HCT116 (cell line): ENCODE data around the gene ANGPT4. TPM values are rescaled to one million over a fixed set of nuclear protein-coding genes. Genes with fewer than 3 reads are reported as not detected.

Source experiments
- ATAC-seq: fragments of 200-7000 bp; cut with Tn5 transposase; 2 replicates; pipeline ENCODE4 v1.9.1; 2020; ENCODE audit warnings: mild to moderate bottlenecking, moderate library complexity
- BruUV-seq: library from RNA; stranded (reverse); fragments of 400-500 nt; replicated peaks from 2 replicates; lab custom pipeline; 2021; lab: Mats Ljungman, UMichigan
- CTCF ChIA-PET: fragments of 300-600 bp; sonication (Branson Sonifier 250); formaldehyde crosslinking; loops from one replicate; lab custom pipeline; 2021; ENCODE audit warnings: antibody characterized with exemption; lab: Charles Lee
- POLR2A ChIA-PET: fragments of 300-600, 350-600 bp; sonication (Branson Sonifier 250); formaldehyde crosslinking; loops from one replicate; lab custom pipeline; 2021; ENCODE audit warnings: antibody characterized with exemption; lab: Charles Lee
- RAD21 ChIA-PET, 2 experiments: fragments of 300-600 bp; sonication (Branson Sonifier 250); formaldehyde crosslinking; loops; one replicate each; lab custom pipeline; 2023; ENCODE audit warnings: low total read pairs in 2 of 2; ENCODE audit not compliant: uncharacterized antibody in 2 of 2, unreplicated experiment in 2 of 2, low non-redundant PET in 1 of 2; lab: Charles Lee
- DNase-seq: peaks from one replicate; pipeline ENCODE4 v3.0.0-alpha.2; 2010; ENCODE audit warnings: low read depth, low spot score
- H2AFZ ChIP-seq: fragments of 200-600 bp; shearing (Covaris generic), sonication (generic); 2 replicates; pipeline ENCODE4 v1.6.1; 2017; ENCODE audit warnings: low read depth, mixed run types, mixed read lengths, antibody characterized with exemption, low read length; ENCODE audit not compliant: poor library complexity, severe bottlenecking
- H3K27ac ChIP-seq: 2 replicates; pipeline ENCODE4 v1.5.1; 2012; ENCODE audit warnings: low read depth, low read length
- H3K27me3 ChIP-seq: fragments of 200-600 bp; sonication (generic); 2 replicates; pipeline ENCODE4 v1.6.1; 2016; ENCODE audit warnings: mixed run types, low read length, mixed read lengths; ENCODE audit not compliant: insufficient read depth
- H3K36me3 ChIP-seq, 2 experiments: fragments of 200-500 bp in 1 of 2; fragments of 200-600 bp in 1 of 2; sonication (Bioruptor generic) in 1 of 2; sonication (generic) in 1 of 2; 2 replicates each; pipeline versions ENCODE4 v1.5.1 to v1.6.1; 2014 to 2016; ENCODE audit warnings: low read length in 2 of 2, inconsistent platforms in 1 of 2, mixed read lengths in 1 of 2, mixed run types in 1 of 2; ENCODE audit not compliant: insufficient read depth in 2 of 2, control insufficient read depth in 1 of 2
- H3K4me1 ChIP-seq, 2 experiments: fragments of 200-600 bp in 1 of 2; sonication (generic) in 1 of 2; 2 replicates each; pipeline versions ENCODE4 v1.5.1 to v1.6.1; 2012 to 2017; ENCODE audit warnings: low read length in 2 of 2, inconsistent platforms in 1 of 2, mild to moderate bottlenecking in 1 of 2, mixed read lengths in 1 of 2, mixed run types in 1 of 2, moderate library complexity in 1 of 2; ENCODE audit not compliant: insufficient read depth in 2 of 2, control insufficient read depth in 1 of 2
- H3K4me2 ChIP-seq: fragments of 200-600 bp; sonication (generic); 2 replicates; pipeline ENCODE4 v1.6.1; 2017; ENCODE audit warnings: mixed run types, low read length, mixed read lengths
- H3K4me3 ChIP-seq, 2 experiments: fragments of 200-600 bp in 1 of 2; sonication (generic) in 1 of 2; replicated peaks in 1 of 2; 2 replicates each; pipeline ENCODE4 v1.5.1; 2011 to 2016; ENCODE audit warnings: low read length in 2 of 2, control low read depth in 1 of 2, low read depth in 1 of 2, mild to moderate bottlenecking in 1 of 2, mixed read lengths in 1 of 2, mixed run types in 1 of 2
- H3K79me2 ChIP-seq: fragments of 200-600 bp; sonication (generic); 2 replicates; pipeline ENCODE4 v1.6.1; 2017; ENCODE audit warnings: mild to moderate bottlenecking, mixed run types, low read length, moderate library complexity, mixed read lengths; ENCODE audit not compliant: insufficient read depth
- H3K9ac ChIP-seq: fragments of 200-600 bp; sonication (generic); 2 replicates; pipeline ENCODE4 v1.6.1; 2016; ENCODE audit warnings: low read length, mixed read lengths
- H3K9me2 ChIP-seq: fragments of 200-600 bp; sonication (generic), shearing (Covaris generic); 2 replicates; pipeline ENCODE4 v1.6.1; 2017; ENCODE audit warnings: mixed run types, mild to moderate bottlenecking, moderate library complexity; ENCODE audit not compliant: insufficient read depth
- H3K9me3 ChIP-seq, 2 experiments: fragments of 200-500 bp in 1 of 2; fragments of 200-600 bp in 1 of 2; sonication (Bioruptor generic) in 1 of 2; sonication (generic) in 1 of 2; 2 replicates each; pipeline ENCODE4 v1.6.1; 2014 to 2017; ENCODE audit warnings: low read length in 2 of 2, mixed read lengths in 2 of 2, inconsistent platforms in 1 of 2, low read depth in 1 of 2, mild to moderate bottlenecking in 1 of 2, mixed run types in 1 of 2, moderate library complexity in 1 of 2; ENCODE audit not compliant: control insufficient read depth in 1 of 2, insufficient read depth in 1 of 2
- H4K20me1 ChIP-seq: fragments of 200-600 bp; sonication (generic), shearing (Covaris generic); 2 replicates; pipeline ENCODE4 v1.6.1; 2017; ENCODE audit warnings: mixed run types, mild to moderate bottlenecking, moderate library complexity; ENCODE audit not compliant: insufficient read depth
- CBX3 ChIP-seq: IDR thresholded peaks from 2 replicates; pipeline ENCODE4 v1.6.1; 2012; ENCODE audit warnings: low read depth
- CEBPB ChIP-seq: IDR thresholded peaks from 2 replicates; pipeline ENCODE4 v1.6.1; 2012; ENCODE audit warnings: low read depth
- POLR2A ChIP-seq: IDR thresholded peaks from 2 replicates; pipeline ENCODE4 v1.7.0; 2011; ENCODE audit warnings: borderline replicate concordance; ENCODE audit not compliant: insufficient read depth, insufficient read length; ENCODE audit errors: extremely low read depth
- SIN3A ChIP-seq: IDR thresholded peaks from 2 replicates; pipeline ENCODE4 v1.6.1; 2012; ENCODE audit warnings: low read depth
- SP1 ChIP-seq: IDR thresholded peaks from 2 replicates; pipeline ENCODE4 v1.6.1; 2012; ENCODE audit warnings: low read depth
- intact Hi-C: fragments of 100-400 bp; cut with micrococcal nuclease; formaldehyde crosslinking; loops from 2 replicates; pipeline ENCODE4 v1.10.0; 2022
- total RNA-seq: library from RNA; stranded (reverse); gene quantifications from one replicate; pipeline ENCODE4 v1.2.1, GENCODE V29; 2021; ENCODE audit not compliant: unreplicated experiment
- TF ChIP-seq, protein P1 (sequence below): IDR thresholded peaks from 2 replicates; pipeline ENCODE4 v1.6.1; 2012
- TF ChIP-seq, protein P2 (sequence below): IDR thresholded peaks from 2 replicates; pipeline ENCODE4 v1.6.1; 2011; ENCODE audit warnings: mild to moderate bottlenecking, low read length, moderate library complexity; ENCODE audit not compliant: insufficient replicate concordance; ENCODE audit errors: extremely low read depth

ANGPT4 gene
- total RNA-seq, 1 experiment from 2014 or later = not detected

DNA sequence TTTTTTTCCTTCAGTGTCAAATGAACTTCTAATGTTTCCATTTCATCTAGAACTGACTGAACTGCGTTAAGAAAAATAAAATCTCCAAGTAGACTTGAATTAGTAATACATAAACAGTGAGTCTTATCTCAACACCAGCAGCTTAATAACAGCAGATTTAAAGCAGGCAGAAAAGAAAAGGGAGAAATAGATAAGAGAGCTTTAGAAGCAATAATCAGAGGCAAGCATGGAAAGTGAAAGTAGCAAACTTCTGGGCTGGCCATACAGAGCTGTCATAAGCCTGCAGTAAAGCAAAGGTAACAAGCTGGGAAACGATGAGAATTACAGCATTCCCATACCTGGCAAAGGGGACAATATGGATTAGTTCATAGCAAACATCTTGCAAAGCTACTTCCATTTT is 16.9 kb upstream of the ANGPT4 start (continued):
- TF ChIP-seq, protein P1, sequence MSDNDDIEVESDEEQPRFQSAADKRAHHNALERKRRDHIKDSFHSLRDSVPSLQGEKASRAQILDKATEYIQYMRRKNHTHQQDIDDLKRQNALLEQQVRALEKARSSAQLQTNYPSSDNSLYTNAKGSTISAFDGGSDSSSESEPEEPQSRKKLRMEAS = no peak
- no peak for TF ChIP-seq SP1
- TF ChIP-seq, protein P2, sequence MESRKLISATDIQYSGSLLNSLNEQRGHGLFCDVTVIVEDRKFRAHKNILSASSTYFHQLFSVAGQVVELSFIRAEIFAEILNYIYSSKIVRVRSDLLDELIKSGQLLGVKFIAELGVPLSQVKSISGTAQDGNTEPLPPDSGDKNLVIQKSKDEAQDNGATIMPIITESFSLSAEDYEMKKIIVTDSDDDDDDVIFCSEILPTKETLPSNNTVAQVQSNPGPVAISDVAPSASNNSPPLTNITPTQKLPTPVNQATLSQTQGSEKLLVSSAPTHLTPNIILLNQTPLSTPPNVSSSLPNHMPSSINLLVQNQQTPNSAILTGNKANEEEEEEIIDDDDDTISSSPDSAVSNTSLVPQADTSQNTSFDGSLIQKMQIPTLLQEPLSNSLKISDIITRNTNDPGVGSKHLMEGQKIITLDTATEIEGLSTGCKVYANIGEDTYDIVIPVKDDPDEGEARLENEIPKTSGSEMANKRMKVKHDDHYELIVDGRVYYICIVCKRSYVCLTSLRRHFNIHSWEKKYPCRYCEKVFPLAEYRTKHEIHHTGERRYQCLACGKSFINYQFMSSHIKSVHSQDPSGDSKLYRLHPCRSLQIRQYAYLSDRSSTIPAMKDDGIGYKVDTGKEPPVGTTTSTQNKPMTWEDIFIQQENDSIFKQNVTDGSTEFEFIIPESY = no peak
- no peak for TF ChIP-seq CEBPB

DNA sequence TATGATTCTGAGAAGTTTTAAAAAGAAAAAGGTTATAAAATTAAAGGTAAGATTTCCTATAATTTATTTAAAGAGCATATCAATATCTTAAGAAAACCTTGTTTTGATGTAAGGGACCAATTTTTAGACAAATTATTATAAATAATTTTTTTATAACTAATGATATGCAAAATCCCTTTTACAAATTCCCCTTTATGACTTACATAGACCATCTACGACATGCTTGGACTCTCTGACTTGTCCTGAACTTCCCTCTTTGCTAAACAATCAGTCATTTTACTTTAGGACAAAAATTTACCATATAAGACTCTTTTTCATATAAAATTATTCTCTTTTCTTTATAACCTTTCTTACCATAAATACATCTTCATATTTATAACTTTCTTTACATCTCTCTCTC is 15.3 kb upstream of the ANGPT4 start:
- ChIA-PET POLR2A (no interaction called here), CTCF (no interaction called here), RAD21 (no interaction called here)
- DNase-seq (peak; percentile 31), ATAC-seq (no peak)
- no peak overlapping the region for H3K4me3 ChIP-seq
- H2AFZ ChIP-seq = no peak overlapping the region
- H3K4me2 ChIP-seq = no peak overlapping the region
- no peaks in the 10 kb centered on the region for H3K4me1 ChIP-seq
- H3K9me3 ChIP-seq = peaks cover 8 to 12% of the 10 kb centered on the region in 2 experiments; a peak in 2 of 4 replicates
- H3K36me3 ChIP-seq = no peaks in the 10 kb centered on the region
- H4K20me1 ChIP-seq = no peaks in the 10 kb centered on the region
- H3K27me3 ChIP-seq = no peaks in the 10 kb centered on the region
- no peak overlapping the region for H3K27ac ChIP-seq
- no peak overlapping the region for H3K9ac ChIP-seq
- H3K9me2 ChIP-seq = no peaks in the 10 kb centered on the region
- intact Hi-C loops = no loop called here
- no peaks in the 10 kb centered on the region for H3K79me2 ChIP-seq
- TF ChIP-seq POLR2A (no peak), CBX3 (peak; percentile 23; the same call in 1 of the 2 replicates)
- BruUV-seq = no TSS peak

DNA sequence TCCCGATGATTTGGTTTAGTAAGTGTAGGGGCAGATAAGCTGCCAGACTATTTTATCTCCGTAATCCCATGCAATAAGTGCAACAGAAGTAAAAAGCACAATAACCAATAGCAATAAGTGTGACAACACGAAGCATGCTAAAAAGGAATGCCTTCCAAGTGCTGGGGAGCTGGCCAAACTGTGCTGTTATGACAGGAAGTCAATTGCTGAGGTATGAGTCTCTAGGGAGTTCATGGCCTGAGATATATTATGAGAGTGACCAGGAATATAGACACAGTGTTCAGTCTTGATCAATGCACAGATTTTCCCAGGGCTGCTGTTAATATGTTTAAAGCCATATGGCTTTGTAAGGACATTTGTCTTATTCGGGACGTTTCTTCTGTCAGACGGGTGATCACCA is 10.5 kb upstream of the ANGPT4 start:
- peaks cover 5 to 12% of the 10 kb centered on the region in 2 experiments; a peak in 2 of 4 replicates for H3K9me3 ChIP-seq
- BruUV-seq = no TSS peak
- no peak for DNase-seq
- RAD21 ChIA-PET = no interaction called here
- TF ChIP-seq SIN3A (no peak), POLR2A (no peak), SP1 (no peak)
- TF ChIP-seq, all 23 proteins: peak for 0
- no peak overlapping the region for H2AFZ ChIP-seq
- no peak overlapping the region for H3K27ac ChIP-seq
- no peak overlapping the region for H3K9ac ChIP-seq
- no peaks in the 10 kb centered on the region for H3K36me3 ChIP-seq
- H3K4me2 ChIP-seq = no peak overlapping the region
- H3K79me2 ChIP-seq = no peaks in the 10 kb centered on the region
- intact Hi-C loops = no loop called here
- ChIA-PET CTCF (no interaction called here), POLR2A (no interaction called here)
- no peaks in the 10 kb centered on the region for H4K20me1 ChIP-seq
- no peaks in the 10 kb centered on the region for H3K27me3 ChIP-seq
- no peak for ATAC-seq
- no peaks in the 10 kb centered on the region for H3K9me2 ChIP-seq
- H3K4me3 ChIP-seq = no peak overlapping the region
- no peaks in the 10 kb centered on the region for H3K4me1 ChIP-seq
